PC-9 (cell line): ENCODE data around the gene HMOX1. TPM values are rescaled to one million over a fixed set of nuclear protein-coding genes. Genes with fewer than 3 reads are reported as not detected.

Experiments
- BruUV-seq: library from RNA; stranded (reverse); fragments of 400-500 nt; replicated peaks from 2 replicates; lab custom pipeline; 2021; lab: Mats Ljungman, UMichigan
- CTCF ChIA-PET: fragments of 300-600 bp; sonication (Branson Sonifier 250); formaldehyde crosslinking; loops from one replicate; lab custom pipeline; 2022; ENCODE audit warnings: antibody characterized with exemption; lab: Charles Lee
- POLR2A ChIA-PET: fragments of 300-600 bp; sonication (Branson Sonifier 250); formaldehyde crosslinking; loops from one replicate; lab custom pipeline; 2022; ENCODE audit warnings: antibody characterized with exemption; ENCODE audit not compliant: unreplicated experiment; lab: Charles Lee
- DNase-seq, 2 experiments: peaks; one replicate each; pipeline versions ENCODE4 v3.0.0 to v3.0.0-alpha.2; 2015 to 2022; ENCODE audit warnings: mixed read lengths in 1 of 2
- H2AFZ ChIP-seq: fragments of 200-600 bp; sonication (generic); 2 replicates; pipeline ENCODE4 v1.8.1; 2017; ENCODE audit warnings: antibody characterized with exemption
- H3F3A ChIP-seq: fragments of 200-600 bp; sonication (generic); 2 replicates; pipeline ENCODE4 v1.8.1; 2017; ENCODE audit warnings: antibody characterized with exemption, mild to moderate bottlenecking, low read depth; ENCODE audit not compliant: insufficient read depth
- H3K27ac ChIP-seq: fragments of 200-600 bp; sonication (generic); 2 replicates; pipeline ENCODE4 v1.6.1; 2016; ENCODE audit warnings: mixed run types
- H3K27me3 ChIP-seq: fragments of 200-600 bp; sonication (generic); 2 replicates; pipeline ENCODE4 v1.6.1; 2016; ENCODE audit warnings: low read depth, mixed run types; ENCODE audit not compliant: insufficient read depth
- H3K36me3 ChIP-seq: fragments of 200-600 bp; sonication (generic); 2 replicates; pipeline ENCODE4 v1.6.1; 2016; ENCODE audit warnings: low read depth, mixed run types
- H3K4me1 ChIP-seq: fragments of 200-600 bp; sonication (generic); replicated peaks from 2 replicates; pipeline ENCODE4 v1.6.1; 2016; ENCODE audit warnings: mixed run types; ENCODE audit not compliant: insufficient read depth
- H3K4me2 ChIP-seq: fragments of 200-600 bp; sonication (generic); 2 replicates; pipeline ENCODE4 v1.6.1; 2017; ENCODE audit warnings: mixed run types
- H3K4me3 ChIP-seq: fragments of 200-600 bp; sonication (generic); 2 replicates; pipeline ENCODE4 v1.6.1; 2016; ENCODE audit warnings: mixed run types
- H3K79me2 ChIP-seq: fragments of 200-600 bp; sonication (generic); 2 replicates; pipeline ENCODE4 v1.6.1; 2017; ENCODE audit warnings: low read depth, mixed run types
- H3K9me2 ChIP-seq: fragments of 200-600 bp; sonication (generic); 2 replicates; pipeline ENCODE4 v1.8.1; 2017; ENCODE audit warnings: mild to moderate bottlenecking; ENCODE audit not compliant: insufficient read depth
- H3K9me3 ChIP-seq: fragments of 200-600 bp; sonication (generic); 2 replicates; pipeline ENCODE4 v1.8.1; 2016; ENCODE audit warnings: low read depth; ENCODE audit not compliant: insufficient read depth
- H4K20me1 ChIP-seq: fragments of 200-600 bp; sonication (generic); 2 replicates; pipeline ENCODE4 v1.8.1; 2017; ENCODE audit not compliant: insufficient read depth
- EZH2 ChIP-seq: fragments of 200-600 bp; sonication (generic); IDR thresholded peaks from 2 replicates; pipeline ENCODE4 v1.8.0; 2017; ENCODE audit warnings: antibody characterized with exemption, low read depth
- intact Hi-C: fragments of 100-400 bp; cut with micrococcal nuclease; formaldehyde crosslinking; loops from one replicate; pipeline ENCODE4 v1.10.0; 2022; ENCODE audit not compliant: unreplicated experiment
- total RNA-seq: library from RNA; stranded (reverse); gene quantifications from 2 replicates; pipeline ENCODE4 v1.2.3, GENCODE V29; 2021
- TF ChIP-seq, protein P1 (sequence below): fragments of 200-600 bp; sonication (generic); conservative IDR thresholded peaks from 2 replicates; pipeline ENCODE4 v1.6.1; 2017; ENCODE audit warnings: mixed run types, antibody characterized with exemption, mild to moderate bottlenecking, moderate library complexity

The HMOX1 gene
- total RNA-seq, 1 experiment from 2014 or later, result 23.7 TPM

DNA sequence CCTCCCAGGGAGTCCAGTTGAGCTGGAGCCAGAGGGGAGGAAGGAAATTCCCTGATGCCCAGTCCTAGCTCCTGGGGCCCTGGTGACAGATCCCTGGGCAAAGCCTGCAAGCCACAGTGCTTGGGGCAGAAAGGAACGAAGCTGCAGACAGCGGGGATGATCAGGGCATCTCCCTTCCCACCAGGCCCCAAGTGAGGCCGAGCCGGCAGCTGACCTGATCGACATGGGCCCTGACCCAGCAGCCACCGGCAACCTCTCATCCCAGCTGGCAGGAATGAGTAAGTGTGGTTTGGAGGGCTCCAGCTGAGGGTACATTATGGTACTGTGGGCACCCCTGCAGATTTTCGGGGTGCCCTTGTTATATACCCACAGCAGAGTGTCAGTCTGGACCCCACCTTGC lies 47.7 kb upstream of the HMOX1 start:
- Histone ChIP-seq H3K4me2 (no peak overlapping the region), H3K9me3 (no peaks in the 10 kb centered on the region), H3K27ac (no peak overlapping the region), H3K9me2 (no peaks in the 10 kb centered on the region), H3K4me1 (0 out of 2 replicates have a peak, but pooled peaks cover 4% of the 10 kb centered on the region), H3K4me3 (no peak overlapping the region), H3K36me3 (peaks cover 14% of the 10 kb centered on the region), H3K79me2 (no peaks in the 10 kb centered on the region), H4K20me1 (no peaks in the 10 kb centered on the region; the same call in 1 of the 2 replicates), H3F3A (peaks cover 8% of the 10 kb centered on the region; the same call in 1 of the 2 replicates), H3K27me3 (no peaks in the 10 kb centered on the region), H2AFZ (no peak overlapping the region)
- ChIA-PET POLR2A (no interaction called here), CTCF (no interaction called here)
- TF ChIP-seq, protein P1, sequence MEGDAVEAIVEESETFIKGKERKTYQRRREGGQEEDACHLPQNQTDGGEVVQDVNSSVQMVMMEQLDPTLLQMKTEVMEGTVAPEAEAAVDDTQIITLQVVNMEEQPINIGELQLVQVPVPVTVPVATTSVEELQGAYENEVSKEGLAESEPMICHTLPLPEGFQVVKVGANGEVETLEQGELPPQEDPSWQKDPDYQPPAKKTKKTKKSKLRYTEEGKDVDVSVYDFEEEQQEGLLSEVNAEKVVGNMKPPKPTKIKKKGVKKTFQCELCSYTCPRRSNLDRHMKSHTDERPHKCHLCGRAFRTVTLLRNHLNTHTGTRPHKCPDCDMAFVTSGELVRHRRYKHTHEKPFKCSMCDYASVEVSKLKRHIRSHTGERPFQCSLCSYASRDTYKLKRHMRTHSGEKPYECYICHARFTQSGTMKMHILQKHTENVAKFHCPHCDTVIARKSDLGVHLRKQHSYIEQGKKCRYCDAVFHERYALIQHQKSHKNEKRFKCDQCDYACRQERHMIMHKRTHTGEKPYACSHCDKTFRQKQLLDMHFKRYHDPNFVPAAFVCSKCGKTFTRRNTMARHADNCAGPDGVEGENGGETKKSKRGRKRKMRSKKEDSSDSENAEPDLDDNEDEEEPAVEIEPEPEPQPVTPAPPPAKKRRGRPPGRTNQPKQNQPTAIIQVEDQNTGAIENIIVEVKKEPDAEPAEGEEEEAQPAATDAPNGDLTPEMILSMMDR, result no peak
- TF ChIP-seq EZH2, result no peak
- no TSS peak for BruUV-seq
- intact Hi-C loops, result no loop called here
- DNase-seq, result no peak

DNA sequence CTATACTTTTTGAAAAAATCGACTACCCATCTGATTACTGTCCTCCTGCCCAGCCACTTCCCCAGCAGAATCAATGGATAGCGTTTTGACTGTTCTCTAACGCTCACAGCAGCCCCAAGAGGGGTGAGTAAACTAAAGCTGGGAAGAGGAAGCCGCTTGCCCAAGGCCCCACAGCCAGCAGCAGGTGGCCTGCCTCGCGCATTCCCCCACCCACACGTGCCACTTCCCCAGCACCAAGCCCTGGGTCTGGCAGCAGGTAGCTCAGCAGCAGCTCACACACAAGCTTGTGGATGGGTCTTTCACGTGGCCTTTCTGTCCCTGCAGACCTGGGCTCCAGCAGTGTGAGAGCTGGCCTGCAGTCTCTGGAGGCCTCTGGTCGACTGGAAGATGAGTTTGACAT lies 46.9 kb upstream of the HMOX1 start:
- Histone ChIP-seq H3K79me2 (no peaks in the 10 kb centered on the region), H3K27me3 (no peaks in the 10 kb centered on the region), H4K20me1 (no peaks in the 10 kb centered on the region; the same call in 1 of the 2 replicates), H3K9me3 (no peaks in the 10 kb centered on the region), H3K36me3 (peaks cover 14% of the 10 kb centered on the region), H3F3A (peaks cover 8% of the 10 kb centered on the region; the same call in 1 of the 2 replicates), H3K27ac (no peak overlapping the region), H3K4me2 (no peak overlapping the region), H2AFZ (no peak overlapping the region), H3K4me3 (no peak overlapping the region), H3K4me1 (0 out of 2 replicates have a peak, but pooled peaks cover 4% of the 10 kb centered on the region), H3K9me2 (no peaks in the 10 kb centered on the region)
- ChIA-PET POLR2A (no interaction called here), CTCF (interaction anchor here (0.5 kb wide), 1 partner anchor 16 kb away, joined by 10 read pairs; no protein-coding TSS in a partner anchor)
- intact Hi-C loops, result no loop called here
- no peak for TF ChIP-seq EZH2
- TF ChIP-seq, protein P1, result no peak
- no TSS peak for BruUV-seq
- no peak for DNase-seq

DNA sequence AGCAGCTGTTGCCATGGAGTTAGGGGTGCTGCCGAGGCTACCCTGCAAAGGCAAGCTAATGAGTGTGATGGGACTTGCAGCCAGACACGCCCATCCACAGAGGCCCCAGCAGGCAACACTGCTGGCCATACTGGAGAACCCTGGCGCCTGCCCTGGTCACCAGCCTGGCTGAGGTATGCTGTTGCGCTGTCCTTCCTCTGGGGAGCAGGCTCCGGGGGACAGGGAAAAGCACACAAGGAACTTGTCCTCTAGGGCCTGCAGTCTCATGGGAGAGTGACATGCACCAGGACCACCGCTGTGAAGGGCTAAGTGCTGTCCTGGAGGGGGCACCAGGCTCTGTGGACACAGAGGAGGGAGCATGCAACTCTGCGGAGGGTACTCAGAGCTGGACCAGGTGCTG lies 45.4 kb upstream of the HMOX1 start:
- Histone ChIP-seq H3K9me3 (no peaks in the 10 kb centered on the region), H3K4me1 (0 out of 2 replicates have a peak, but pooled peaks cover 4% of the 10 kb centered on the region), H3K36me3 (peaks cover 14% of the 10 kb centered on the region), H4K20me1 (no peaks in the 10 kb centered on the region; the same call in 1 of the 2 replicates), H3K9me2 (no peaks in the 10 kb centered on the region), H3K79me2 (no peaks in the 10 kb centered on the region), H3K27me3 (no peaks in the 10 kb centered on the region), H2AFZ (no peak overlapping the region), H3K4me2 (no peak overlapping the region), H3K4me3 (no peak overlapping the region), H3K27ac (no peak overlapping the region), H3F3A (peaks cover 3% of the 10 kb centered on the region; the same call in 1 of the 2 replicates)
- intact Hi-C loops, result no loop called here
- ChIA-PET CTCF (no interaction called here), POLR2A (no interaction called here)
- BruUV-seq, result no TSS peak
- no peak for TF ChIP-seq EZH2
- TF ChIP-seq, protein P1, result no peak
- peak; percentile 36 to 61 for DNase-seq
